Heart left ventricle (tissue), 13 donors: ENCODE measurements around the gene C1orf35.

Experiments
- POLR2A ChIP-seq, 2 donors: fragments of 450-650 bp; IDR thresholded peaks; one replicate each; pipeline ENCODE4 v1.6.1; 2017; ENCODE audit warnings: antibody characterized with exemption in 2 of 2, mild to moderate bottlenecking in 2 of 2, moderate library complexity in 2 of 2
- TF ChIP-seq, protein P1 (sequence below), 12 donors: fragments of 200-600 bp; sonication (generic) in 4 of 12; IDR thresholded peaks; one replicate each; pipeline versions ENCODE4 v1.5.0 to v1.8.0; 2018 to 2022; ENCODE audit warnings: antibody characterized with exemption in 12 of 12, mild to moderate bottlenecking in 5 of 12
- donor health status: ischemic (EF 13 %, LVEDD 7.1; RV severe dilation, severe dysfunction).
- donor health status: DM: no; HTN: yes; CAD: no.
- donor health status: DM: no; HTN: no; CAD: no.
- donor health status: ischemic (EF 25% LVEDD 6.9; RV normal size, moderate dysfunction).
- donor health status: ischemic (EF 25% LVEDD 5.7; RV mildly dilated, moderate dysfunction).
- donor health status: ischemic (EF 35%, LVEDD 5.7; RV mildly dilated, moderate dysfunction).
- donor health status: nonischemic (EF 11% LVEDD 7.7; RV severe dilation, severe dysfunction).
- donor health status: DM: yes; HTN: yes; CAD: no.
- donor health status: PGD.
- donor health status: ischemic (EF 29% LVEDD 5.4; RV normal size, mild dysfunction).
- donor health status: nonischemic (EF 23%, LVEDD 6.1; RV moderate dilation, normal function).

DNA sequence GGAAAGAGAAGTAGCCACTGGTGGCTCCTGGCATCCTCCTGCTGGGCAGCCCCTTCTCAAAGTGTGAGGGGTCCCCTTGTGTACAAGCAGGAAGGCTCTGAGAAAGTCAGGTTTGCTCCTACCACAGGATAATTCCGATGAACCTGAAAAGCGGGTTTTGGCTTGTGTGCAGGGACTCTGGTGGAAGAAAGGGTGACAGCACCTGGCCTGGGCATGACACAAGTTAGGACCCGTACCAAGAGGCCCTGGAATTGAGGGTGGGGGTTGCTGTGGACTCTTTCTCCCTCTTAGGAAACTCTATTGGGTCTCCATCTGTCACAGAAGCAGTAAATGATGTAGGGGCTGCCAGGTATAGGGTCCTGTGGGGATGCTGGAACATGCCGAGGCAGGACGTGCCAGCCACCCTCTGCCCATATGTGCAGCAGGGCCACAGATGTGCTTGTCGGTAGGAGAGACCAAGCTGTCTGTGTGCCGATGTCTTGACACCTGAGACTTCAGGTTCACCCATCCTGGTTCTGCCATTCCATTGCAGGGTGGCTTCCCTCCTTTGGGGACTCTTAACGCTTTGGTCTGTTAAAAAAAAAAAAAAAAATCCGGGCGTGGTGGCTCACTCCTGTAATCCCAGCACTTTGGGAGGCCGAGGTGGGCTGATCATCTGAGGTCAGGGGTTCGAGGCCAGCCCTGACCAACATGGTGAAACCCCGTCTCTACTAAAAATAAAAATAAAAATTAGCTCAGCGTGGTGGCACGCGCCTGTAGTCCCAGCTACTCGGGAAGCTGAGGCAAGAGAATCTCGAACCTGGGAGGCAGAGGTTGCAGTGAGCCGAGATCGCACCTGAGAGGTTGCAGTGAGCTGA is 9.8 kb downstream of the C1orf35 start:
- TF ChIP-seq, protein P1, sequence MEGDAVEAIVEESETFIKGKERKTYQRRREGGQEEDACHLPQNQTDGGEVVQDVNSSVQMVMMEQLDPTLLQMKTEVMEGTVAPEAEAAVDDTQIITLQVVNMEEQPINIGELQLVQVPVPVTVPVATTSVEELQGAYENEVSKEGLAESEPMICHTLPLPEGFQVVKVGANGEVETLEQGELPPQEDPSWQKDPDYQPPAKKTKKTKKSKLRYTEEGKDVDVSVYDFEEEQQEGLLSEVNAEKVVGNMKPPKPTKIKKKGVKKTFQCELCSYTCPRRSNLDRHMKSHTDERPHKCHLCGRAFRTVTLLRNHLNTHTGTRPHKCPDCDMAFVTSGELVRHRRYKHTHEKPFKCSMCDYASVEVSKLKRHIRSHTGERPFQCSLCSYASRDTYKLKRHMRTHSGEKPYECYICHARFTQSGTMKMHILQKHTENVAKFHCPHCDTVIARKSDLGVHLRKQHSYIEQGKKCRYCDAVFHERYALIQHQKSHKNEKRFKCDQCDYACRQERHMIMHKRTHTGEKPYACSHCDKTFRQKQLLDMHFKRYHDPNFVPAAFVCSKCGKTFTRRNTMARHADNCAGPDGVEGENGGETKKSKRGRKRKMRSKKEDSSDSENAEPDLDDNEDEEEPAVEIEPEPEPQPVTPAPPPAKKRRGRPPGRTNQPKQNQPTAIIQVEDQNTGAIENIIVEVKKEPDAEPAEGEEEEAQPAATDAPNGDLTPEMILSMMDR (IDR thresholded peaks at IDR 0.05), result no peak
- no peak for TF ChIP-seq POLR2A (IDR thresholded peaks at IDR 0.05)
